ENCODE measurements around the gene HOXD11.

HOXD11 gene

GRCh38 chr2:176154576-176155252 is 47.6 kb downstream of the HOXD11 start:
- Mint-ChIP-seq H3K27ac (no peak overlapping the region), H3K36me3 (ENCODE audit: low read depth) (peaks cover 4% of the 10 kb centered on the region), H3K9me3 (no peaks in the 10 kb centered on the region), H3K4me3 (no peak overlapping the region), H3K27me3 (ENCODE audit: low read depth) (peaks cover 90% of the 10 kb centered on the region), H3K4me1 (ENCODE audit: low read depth) (peaks cover 2% of the 10 kb centered on the region)

- Mint-ChIP-seq H3K4me3 (no peak overlapping the region), H3K9me3 (no peaks in the 10 kb centered on the region), H3K27ac (no peak overlapping the region)
Observed at GRCh38 chr2:176155356-176156044, 48.4 kb downstream of the HOXD11 start.

GRCh38 chr2:176156301-176156806 is 49.3 kb downstream of the HOXD11 start:
- Mint-ChIP-seq H3K36me3 (ENCODE audit: low read depth) (peaks cover 6% of the 10 kb centered on the region), H3K27ac (no peak overlapping the region), H3K27me3 (ENCODE audit: low read depth) (peaks cover 88% of the 10 kb centered on the region), H3K9me3 (no peaks in the 10 kb centered on the region), H3K4me1 (ENCODE audit: low read depth) (peaks cover 2% of the 10 kb centered on the region), H3K4me3 (no peak overlapping the region)

More at GRCh38 chr2:176155356-176156044, 48.4 kb downstream of the HOXD11 start:
- Mint-ChIP-seq H3K36me3 (ENCODE audit: low read depth) (peaks cover 4% of the 10 kb centered on the region), H3K27me3 (ENCODE audit: low read depth) (peaks cover 88% of the 10 kb centered on the region), H3K4me1 (ENCODE audit: low read depth) (peaks cover 2% of the 10 kb centered on the region)

- no peaks in the 10 kb centered on the region for H3K9me3 Mint-ChIP-seq
- peaks cover 91% of the 10 kb centered on the region for H3K27me3 Mint-ChIP-seq (ENCODE audit: low read depth)
- peaks cover 2% of the 10 kb centered on the region for H3K4me1 Mint-ChIP-seq (ENCODE audit: low read depth)
- H3K27ac Mint-ChIP-seq = peak within 1 kb of the TSS; percentile 57
- H3K36me3 Mint-ChIP-seq (ENCODE audit: low read depth) = peaks cover 6% of the 10 kb centered on the region
- peak within 1 kb of the TSS; percentile 38 for H3K4me3 Mint-ChIP-seq
Observed at GRCh38 chr2:176156807-176157498, 49.9 kb downstream of the HOXD11 start, which contains the start of gene HOXD3. Gene HOXD3 (plus strand): TSS chr2:176157307. CDS start chr2:176169115, 11,808 bp downstream.

- Mint-ChIP-seq H3K9me3 (no peaks in the 10 kb centered on the region), H3K27me3 (ENCODE audit: low read depth) (peaks cover 93% of the 10 kb centered on the region), H3K4me1 (ENCODE audit: low read depth) (peaks cover 2% of the 10 kb centered on the region), H3K4me3 (peak overlapping the region; percentile 38), H3K36me3 (ENCODE audit: low read depth) (peaks cover 6% of the 10 kb centered on the region), H3K27ac (peak overlapping the region; percentile 57)
Observed at GRCh38 chr2:176157499-176158185, 50.6 kb downstream of the HOXD11 start.

GRCh38 chr2:176158186-176158591 is 51.1 kb downstream of the HOXD11 start:
- peak overlapping the region; percentile 50 for H3K27ac Mint-ChIP-seq
- no peaks in the 10 kb centered on the region for H3K9me3 Mint-ChIP-seq
- peaks cover 92% of the 10 kb centered on the region for H3K27me3 Mint-ChIP-seq (ENCODE audit: low read depth)
- peaks cover 2% of the 10 kb centered on the region for H3K4me1 Mint-ChIP-seq (ENCODE audit: low read depth)
- peaks cover 6% of the 10 kb centered on the region for H3K36me3 Mint-ChIP-seq (ENCODE audit: low read depth)
- H3K4me3 Mint-ChIP-seq = no peak overlapping the region

GRCh38 chr2:176158855-176159662 is 52.0 kb downstream of the HOXD11 start:
- H3K9me3 Mint-ChIP-seq = peaks cover under 1% of the 10 kb centered on the region
- H3K27me3 Mint-ChIP-seq (ENCODE audit: low read depth) = peaks cover 92% of the 10 kb centered on the region
- no peak overlapping the region for H3K4me3 Mint-ChIP-seq
- peaks cover 6% of the 10 kb centered on the region for H3K36me3 Mint-ChIP-seq (ENCODE audit: low read depth)
- no peak overlapping the region for H3K27ac Mint-ChIP-seq
- H3K4me1 Mint-ChIP-seq (ENCODE audit: low read depth) = peaks cover 2% of the 10 kb centered on the region

Data from T-helper 1 cell treated with Interleukin-12 subunit alpha and Interleukin-12 subunit beta and Interleukin-4 antibody, amounts not matched to agents 30 μg/mL and 1 μg/mL, for 36 hours (primary cell).